ENCODE data around the gene CHSY1.

CHSY1 gene

GRCh38 chr15:101269479-101270223 lies 17.8 kb upstream of the CHSY1 start:
- no peak for DNase-seq (ENCODE audit: low spot score)

DNA sequence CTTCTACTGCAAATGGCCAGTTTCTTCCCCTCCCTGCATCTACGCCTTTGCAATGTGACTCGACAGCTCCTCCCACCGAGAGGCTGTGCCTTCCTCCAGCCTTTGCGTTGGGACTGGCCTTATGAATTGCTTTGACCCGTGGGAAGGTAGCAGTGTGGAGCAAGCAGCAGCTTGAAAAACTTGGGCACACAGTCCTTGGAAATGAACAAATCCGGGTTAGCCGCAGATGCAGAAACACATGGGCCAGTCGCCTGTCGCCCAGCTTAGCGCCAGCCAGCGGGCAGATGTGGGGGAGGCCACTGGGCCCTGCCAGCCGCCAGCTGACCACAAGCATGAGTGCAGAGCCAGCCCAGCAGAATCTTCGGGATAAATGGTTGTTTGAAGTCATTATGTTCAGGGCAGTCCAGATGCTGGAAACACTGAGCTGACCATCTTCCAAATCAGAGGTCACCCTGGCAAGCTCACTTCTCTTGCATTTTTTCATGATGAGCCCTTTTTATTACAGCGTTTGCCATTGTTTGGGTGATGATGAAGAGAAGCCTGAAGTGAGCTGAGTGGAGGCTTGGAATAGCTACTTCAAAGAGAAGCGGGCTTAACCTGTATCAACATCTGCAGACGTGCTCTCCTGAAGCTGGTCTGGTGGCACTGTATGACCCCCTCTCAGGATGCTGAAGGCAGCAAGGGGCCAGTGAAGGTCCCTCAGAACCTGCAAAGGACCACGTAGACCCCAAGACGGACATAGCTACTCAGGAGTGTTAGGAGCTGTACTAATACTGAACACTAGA lies 15.7 kb upstream of the CHSY1 start:
- peak; percentile 62 for DNase-seq (ENCODE audit: low spot score)

DNA sequence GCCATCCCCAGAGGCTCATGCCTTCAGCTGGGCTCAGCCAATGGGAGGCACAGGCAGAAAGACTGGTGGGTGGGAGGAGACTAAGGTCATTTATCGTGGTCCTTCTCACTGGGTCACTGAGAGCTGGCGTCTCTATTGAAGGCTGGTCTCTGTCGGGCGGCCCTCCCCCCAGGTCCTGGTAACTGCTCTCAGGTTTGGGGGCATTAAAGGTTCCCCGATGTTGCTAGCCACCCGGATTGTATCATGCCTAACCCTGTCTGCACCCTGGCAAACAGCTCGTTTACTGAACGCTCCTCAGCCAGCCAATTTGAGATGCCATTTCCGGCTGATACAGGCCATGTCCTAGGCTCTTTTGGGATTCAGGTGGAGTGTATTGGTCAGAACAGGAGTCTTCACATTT lies 14.9 kb upstream of the CHSY1 start:
- no peak for DNase-seq (ENCODE audit: low spot score)

DNA sequence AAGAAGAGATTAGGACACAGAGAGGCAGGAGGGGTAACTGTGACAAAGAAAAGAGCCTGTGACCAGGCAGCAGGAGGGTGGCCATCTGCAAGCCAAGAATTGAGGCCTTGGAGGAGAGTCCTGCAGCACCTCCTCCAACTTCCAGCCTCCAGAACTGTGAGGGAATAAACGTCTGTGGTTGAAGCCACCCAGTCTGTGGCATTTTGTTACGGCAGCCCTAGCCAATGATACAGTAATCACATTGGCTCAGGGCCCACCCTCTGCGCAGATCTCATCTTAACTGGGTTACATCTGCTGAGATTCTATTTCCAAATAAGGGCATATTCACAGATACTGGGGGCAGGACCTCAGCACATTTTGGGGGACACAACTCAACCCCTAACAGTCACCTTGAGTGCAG lies 14.2 kb upstream of the CHSY1 start:
- no peak for DNase-seq (ENCODE audit: low spot score)

DNA sequence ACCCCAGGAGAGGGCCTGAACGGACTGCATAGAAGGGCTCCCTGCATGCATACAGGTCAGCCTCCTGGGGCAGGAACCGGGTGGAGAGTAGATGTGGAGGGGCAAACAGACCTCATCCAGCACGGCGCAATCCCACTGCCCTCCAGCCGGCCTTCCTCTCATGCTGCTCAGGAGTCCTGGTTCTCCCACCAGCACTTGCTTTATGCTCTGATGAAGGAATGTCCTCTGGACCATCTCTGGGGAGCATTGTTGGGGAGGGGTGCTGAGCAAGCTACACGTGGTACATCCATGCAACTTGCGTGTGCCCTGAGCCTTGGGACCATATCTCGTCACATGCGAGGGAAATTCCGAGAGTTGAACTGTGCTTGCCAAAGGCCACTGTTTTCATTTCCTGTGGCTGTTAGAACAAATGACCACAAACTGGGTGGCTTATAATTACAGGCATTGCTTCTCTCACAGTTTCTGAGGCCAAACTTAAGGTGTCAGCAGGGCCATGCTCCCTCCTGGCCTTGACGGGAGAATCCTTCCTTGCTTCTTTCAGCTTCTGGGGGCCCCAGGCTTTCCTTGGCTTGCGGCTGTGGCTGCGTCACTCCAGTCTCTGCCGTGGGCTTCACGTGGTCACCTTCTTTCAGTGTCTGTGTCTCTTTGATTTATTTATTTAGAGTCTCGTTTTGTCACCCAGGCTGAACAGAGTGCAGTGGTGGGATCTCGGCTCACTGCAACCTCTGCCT lies 13.2 kb upstream of the CHSY1 start:
- no peak for DNase-seq (ENCODE audit: low spot score)

DNA sequence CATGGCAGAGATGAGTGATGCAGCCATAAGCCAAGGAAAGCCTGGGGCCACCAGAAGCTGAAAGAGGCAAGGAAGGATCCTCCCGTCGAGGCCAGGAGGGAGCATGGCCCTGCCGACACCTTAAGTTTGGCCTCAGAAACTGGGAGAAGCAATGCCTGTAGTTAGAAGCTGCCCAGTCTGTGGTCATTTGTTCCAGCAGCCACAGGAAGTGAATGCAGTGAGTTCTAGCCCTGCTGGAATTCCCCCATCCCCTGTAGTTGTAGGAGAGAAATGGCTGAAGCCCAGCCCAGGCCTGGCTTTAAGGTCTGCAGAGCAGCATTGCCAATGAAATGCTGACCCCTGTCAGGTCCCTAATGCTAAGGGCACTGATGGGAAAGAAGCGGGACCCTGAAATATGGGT lies 12.2 kb upstream of the CHSY1 start:
- DNase-seq (ENCODE audit: low spot score), result no peak

GRCh38 chr15:101262551-101262950 lies 10.7 kb upstream of the CHSY1 start:
- DNase-seq (ENCODE audit: low spot score), result no peak

DNA sequence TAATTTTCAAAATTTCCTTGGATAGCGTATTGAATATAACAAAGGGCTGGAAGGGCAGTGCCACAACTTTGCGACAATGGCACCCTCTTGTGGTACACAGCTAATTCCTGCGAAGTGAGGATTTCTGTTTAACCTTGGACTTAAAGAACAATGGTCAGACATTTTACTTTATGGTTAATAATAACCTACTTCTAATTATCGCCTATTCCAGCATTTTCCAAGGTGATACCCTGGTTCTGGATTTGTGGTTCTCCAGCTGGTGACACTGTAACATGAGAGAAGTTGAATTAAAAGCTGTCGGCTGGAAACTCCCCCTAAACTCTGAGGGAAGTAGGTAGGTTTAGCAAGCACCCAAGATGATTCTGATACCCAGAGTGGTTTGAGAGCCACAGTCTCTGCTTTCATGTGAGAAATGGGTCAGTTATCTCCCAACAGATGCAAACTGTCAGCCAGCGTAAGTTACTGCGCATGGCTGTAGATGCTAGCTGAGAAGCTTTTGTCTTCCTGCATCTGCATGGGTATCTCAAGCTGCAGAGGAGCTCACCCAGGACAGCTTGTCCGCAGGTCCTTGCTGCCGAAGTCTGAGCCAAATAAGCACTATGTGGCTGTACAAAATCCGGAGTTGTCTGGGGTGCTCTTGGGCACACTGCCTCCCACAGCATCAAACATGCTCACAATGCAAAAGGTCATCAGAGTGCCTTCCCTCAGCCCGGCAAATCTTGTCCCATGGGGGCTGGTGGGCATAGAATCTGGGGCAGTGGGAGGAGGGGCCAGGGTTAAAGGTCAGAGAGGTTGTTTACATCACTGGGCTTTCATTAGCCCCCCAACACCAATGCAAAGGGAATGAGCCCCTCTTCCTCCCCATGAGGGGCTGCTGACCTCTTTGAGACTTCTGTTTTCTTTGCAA lies 6.6 kb upstream of the CHSY1 start:
- peak; percentile 89 for DNase-seq (ENCODE audit: low spot score)

GRCh38 chr15:101256757-101257156 lies 4.9 kb upstream of the CHSY1 start:
- DNase-seq (ENCODE audit: low spot score), result no peak

GRCh38 chr15:101255615-101256241 lies 3.9 kb upstream of the CHSY1 start:
- DNase-seq (ENCODE audit: low spot score), result no peak

DNA sequence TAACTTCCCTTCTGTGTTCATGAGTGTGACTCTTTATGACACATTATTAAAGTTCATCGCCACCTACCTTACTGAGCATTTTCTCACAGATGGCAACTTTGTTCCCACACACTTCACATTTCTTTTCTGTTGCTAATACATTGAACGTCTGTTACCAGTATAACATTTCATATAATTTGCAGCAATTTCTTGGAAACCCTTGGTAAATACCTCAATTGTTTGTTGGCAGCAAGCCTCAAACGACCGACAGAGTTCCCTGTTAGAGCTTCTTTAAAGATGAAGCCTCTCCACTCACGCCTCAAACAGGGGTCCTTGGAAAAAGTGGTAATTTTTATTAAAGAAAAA lies 3.2 kb upstream of the CHSY1 start:
- no peak for DNase-seq (ENCODE audit: low spot score)

DNA sequence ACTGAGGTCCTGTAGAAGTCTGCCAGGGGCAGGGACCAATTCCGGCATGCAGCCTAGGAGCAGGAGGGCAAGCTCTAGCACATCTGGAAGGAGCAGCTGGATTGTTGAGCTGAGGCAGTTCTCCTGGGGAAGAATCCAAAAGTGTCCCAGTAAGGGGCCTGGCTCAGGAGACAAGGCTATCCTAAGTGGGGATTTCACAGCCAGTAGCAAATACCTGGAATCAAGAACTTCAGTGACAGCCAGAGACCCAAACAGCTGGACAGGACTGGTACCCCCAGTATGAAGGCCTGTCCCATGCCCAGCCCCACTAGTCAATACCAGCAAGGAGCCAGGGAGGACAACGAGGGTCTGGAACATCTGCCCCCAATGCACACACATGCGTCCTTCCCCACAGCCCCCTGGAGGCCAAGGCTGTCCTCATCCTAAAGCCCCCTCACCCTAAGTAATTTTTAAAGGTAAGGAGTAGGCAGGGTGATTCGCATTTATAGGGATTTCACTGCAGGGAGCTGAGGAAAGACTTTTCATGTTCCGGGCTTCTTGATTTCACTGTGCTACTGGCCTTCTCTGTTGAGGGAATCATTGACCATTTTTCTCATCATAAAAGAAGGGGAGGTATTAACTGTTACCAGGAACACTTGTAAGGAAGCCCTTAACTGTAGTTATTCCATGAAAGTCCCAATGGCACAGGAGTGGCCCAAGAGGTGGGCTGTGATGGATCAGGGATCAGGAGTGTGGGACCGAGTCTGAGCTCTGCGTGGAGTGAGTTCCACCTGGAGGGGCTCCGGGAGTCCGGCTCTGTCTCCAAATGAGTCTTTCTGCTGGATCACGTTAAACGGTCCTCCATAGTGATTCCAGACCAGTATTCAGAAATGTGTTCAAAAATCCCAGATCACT lies 2.6 kb upstream of the CHSY1 start:
- DNase-seq (ENCODE audit: low spot score), result no peak

- no peak for DNase-seq (ENCODE audit: low spot score)
These were observed 988 bp upstream of the CHSY1 start for GRCh38 chr15:101252836-101253235.

GRCh38 chr15:101250873-101251829 lies 697 bp downstream of the CHSY1 start:
- no peak for DNase-seq (ENCODE audit: low spot score)

DNA sequence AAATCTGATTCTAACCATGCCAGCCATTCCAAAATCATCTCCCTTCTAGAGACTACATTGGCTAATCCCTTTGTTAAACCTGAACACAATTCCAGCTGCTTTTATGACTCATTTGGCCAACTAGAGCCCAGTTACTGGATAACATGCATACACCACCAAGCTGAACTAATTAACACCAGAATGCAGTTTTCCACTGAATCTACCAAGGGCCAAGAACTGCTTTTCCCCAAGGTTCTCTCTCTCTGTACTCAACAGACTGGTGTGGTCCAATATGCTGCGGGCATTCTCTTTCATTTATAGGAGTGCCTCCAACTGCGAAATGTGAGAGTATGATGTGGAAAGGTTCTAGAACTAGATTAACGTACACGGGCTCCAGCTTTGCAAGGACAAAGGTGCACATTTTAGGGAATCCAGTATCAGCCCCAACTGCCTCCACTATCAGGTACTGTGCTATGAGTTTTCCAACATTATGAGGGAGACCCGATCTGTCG lies 1.5 kb downstream of the CHSY1 start:
- DNase-seq (ENCODE audit: low spot score), result no peak

DNA sequence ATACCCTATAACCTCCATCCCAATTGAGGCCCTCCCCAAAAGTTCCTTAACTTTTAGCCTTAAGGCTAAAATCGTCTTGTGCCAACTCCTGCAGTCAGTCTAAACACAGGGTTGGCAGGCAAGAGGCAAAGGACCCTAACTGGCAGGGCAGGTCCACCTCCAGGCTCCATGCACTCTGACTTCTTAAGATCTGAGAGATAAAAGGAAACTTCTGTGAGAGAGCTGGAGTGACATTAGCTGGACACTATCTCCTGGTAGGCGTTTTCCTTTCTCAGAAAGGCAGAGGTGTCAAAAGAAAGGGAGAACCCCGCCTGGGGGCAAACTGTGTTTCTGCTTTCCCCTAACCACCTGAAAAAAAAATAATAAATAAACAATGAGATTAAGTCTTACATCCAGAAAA lies 3.6 kb downstream of the CHSY1 start:
- no peak for DNase-seq (ENCODE audit: low spot score)

DNA sequence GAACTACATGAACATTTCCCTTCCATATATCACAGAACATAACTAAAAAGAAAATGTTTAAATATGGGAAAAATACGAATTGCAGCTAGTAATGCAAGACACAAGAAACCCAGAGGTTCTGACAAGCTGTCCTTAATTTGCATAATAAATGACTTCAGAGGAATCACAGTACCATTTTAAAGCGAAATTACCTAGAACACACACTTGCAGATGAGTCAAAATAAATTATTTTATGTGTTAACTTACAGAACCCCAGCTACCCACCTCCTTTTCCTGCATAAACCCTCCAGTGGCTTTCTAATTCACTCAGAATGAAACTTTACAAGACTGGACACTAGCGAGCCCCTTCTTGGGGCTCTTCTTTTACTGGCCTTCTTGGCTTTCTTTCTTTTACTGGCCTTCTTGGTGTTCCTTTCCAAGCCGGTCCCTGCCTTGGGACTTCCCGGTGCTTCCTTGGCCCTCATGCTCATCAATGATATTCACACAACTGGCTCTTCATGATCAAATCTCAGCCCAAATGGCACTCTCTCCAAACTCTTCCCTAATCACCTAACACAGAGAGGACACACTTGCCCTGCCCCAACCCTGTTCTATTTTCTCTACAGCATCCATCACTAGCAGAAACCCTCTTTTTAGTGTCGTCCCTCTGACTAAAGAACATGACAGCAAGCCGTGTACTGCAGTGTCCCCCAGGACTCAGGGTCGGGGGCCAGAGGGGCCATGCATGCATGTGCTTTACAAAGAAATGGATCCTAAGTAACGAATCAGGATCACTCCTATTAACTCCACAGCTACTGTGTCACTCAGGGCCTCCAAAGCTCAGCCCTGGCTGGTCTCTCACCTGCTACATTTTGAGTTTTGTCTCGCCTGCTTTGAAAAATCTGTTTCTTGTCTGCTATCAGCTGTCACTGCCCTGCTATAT lies 4.8 kb downstream of the CHSY1 start:
- DNase-seq (ENCODE audit: low spot score), result no peak

DNA sequence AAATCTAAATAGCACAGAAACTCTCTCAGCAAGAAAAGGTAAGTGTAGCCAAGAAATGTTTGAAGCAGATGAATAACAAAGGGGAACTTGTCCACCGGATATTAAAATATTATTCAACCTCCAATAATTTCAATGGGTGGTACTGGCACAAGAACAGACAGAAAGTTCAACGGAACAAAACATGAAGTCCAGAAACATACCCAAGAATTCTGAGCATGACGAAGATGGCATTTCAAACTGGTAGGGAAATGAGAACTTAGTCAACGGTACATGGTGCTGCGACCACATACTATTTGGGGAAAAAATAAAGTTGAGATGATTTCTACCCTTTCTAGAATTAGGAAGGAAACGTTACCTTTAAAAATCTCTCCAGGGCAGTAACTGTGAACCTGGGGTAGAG lies 5.5 kb downstream of the CHSY1 start:
- DNase-seq (ENCODE audit: low spot score), result no peak
